H1 (cell line): ENCODE measurements around the gene FGFRL1. TPM values are rescaled to one million over a fixed set of nuclear protein-coding genes. Genes with fewer than 3 reads are reported as not detected.

Experiments used
- CTCF ChIA-PET: fragments of 300-600 bp; sonication (Branson Sonifier 250); formaldehyde crosslinking; loops from one replicate; lab custom pipeline; 2021; ENCODE audit not compliant: partially characterized antibody; lab: Charles Lee
- POLR2A ChIA-PET: fragments of 300-600 bp; sonication (Branson Sonifier 250); formaldehyde crosslinking; loops from one replicate; lab custom pipeline; 2021; ENCODE audit warnings: inconsistent platforms; ENCODE audit not compliant: partially characterized antibody; lab: Charles Lee
- DNase-seq, 2 experiments: peaks; one replicate each; pipeline versions ENCODE4 v3.0.0 to v3.0.0-alpha.2; 2010 to 2022; ENCODE audit warnings: low spot score in 2 of 2, low read depth in 1 of 2, mixed read lengths in 1 of 2
- FAIRE-seq: peaks from 2 replicates; lab custom pipeline; 2011; peaks lifted over from hg19 to GRCh38; lab: Jason Lieb, UNC
- H2AFZ ChIP-seq: 2 replicates; pipeline ENCODE4 v1.8.1; 2012; ENCODE audit warnings: low read length, inconsistent platforms
- H2AK5ac ChIP-seq: 2 replicates; pipeline ENCODE4 v1.6.1; 2013; ENCODE audit warnings: low read depth, low read length
- H2BK120ac ChIP-seq: replicated peaks from 2 replicates; pipeline ENCODE3; 2013; ENCODE audit warnings: low read depth, low read length, inconsistent platforms
- H2BK12ac ChIP-seq: 2 replicates; pipeline ENCODE4 v1.6.1; 2013; ENCODE audit warnings: low read depth, low read length
- H2BK15ac ChIP-seq: 2 replicates; pipeline ENCODE4 v1.6.1; 2013; ENCODE audit warnings: low read length
- H2BK20ac ChIP-seq: 2 replicates; pipeline ENCODE4 v1.6.1; 2013; ENCODE audit warnings: low read length
- H2BK5ac ChIP-seq: 2 replicates; pipeline ENCODE4 v1.6.1; 2013; ENCODE audit warnings: low read depth, low read length
- H3K14ac ChIP-seq: 2 replicates; pipeline ENCODE4 v1.6.1; 2013; ENCODE audit warnings: inconsistent platforms; ENCODE audit not compliant: insufficient read length
- H3K18ac ChIP-seq: 2 replicates; pipeline ENCODE4 v1.6.1; 2013; ENCODE audit warnings: low read length; ENCODE audit errors: extremely low read depth
- H3K23ac ChIP-seq: 2 replicates; pipeline ENCODE4 v1.6.1; 2013; ENCODE audit warnings: inconsistent platforms; ENCODE audit not compliant: insufficient read length
- H3K23me2 ChIP-seq: 2 replicates; pipeline ENCODE4 v1.6.1; 2013; ENCODE audit warnings: low read depth, low read length
- H3K27ac ChIP-seq: 2 replicates; pipeline ENCODE4 v1.6.1; 2011; ENCODE audit warnings: low read depth, low read length, inconsistent platforms
- H3K27me3 ChIP-seq, 4 experiments: replicated peaks in 1 of 4; 1 replicate in 1 of 4; 2 replicates in 3 of 4; pipeline versions ENCODE4 v1.6.1 to v1.8.1; 2011 to 2013; ENCODE audit warnings: low read length in 3 of 4, mild to moderate bottlenecking in 3 of 4, inconsistent platforms in 2 of 4, mixed read lengths in 2 of 4, moderate library complexity in 1 of 4; ENCODE audit not compliant: control insufficient read depth in 3 of 4, insufficient read depth in 3 of 4; ENCODE audit errors: extremely low read depth in 1 of 4
- H3K36me3 ChIP-seq, 4 experiments: 2 replicates each; pipeline versions ENCODE4 v1.6.1 to v1.8.1; 2011 to 2013; ENCODE audit warnings: mild to moderate bottlenecking in 4 of 4, low read length in 3 of 4, moderate library complexity in 2 of 4, control low read depth in 1 of 4, inconsistent platforms in 1 of 4; ENCODE audit not compliant: insufficient read depth in 4 of 4, control insufficient read depth in 2 of 4
- H3K4ac ChIP-seq: replicated peaks from 2 replicates; pipeline ENCODE3; 2013; ENCODE audit warnings: low read length, low read depth, mixed read lengths, inconsistent platforms; ENCODE audit not compliant: insufficient read length
- H3K4me1 ChIP-seq, 4 experiments: replicated peaks in 1 of 4; 1 replicate in 1 of 4; 2 replicates in 3 of 4; pipeline versions ENCODE4 v1.6.1 to v1.8.1; 2011 to 2013; ENCODE audit warnings: low read length in 3 of 4, inconsistent platforms in 2 of 4, mixed read lengths in 1 of 4; ENCODE audit not compliant: insufficient read depth in 4 of 4, control insufficient read depth in 3 of 4
- H3K4me2 ChIP-seq, 2 experiments: 2 replicates each; pipeline versions ENCODE4 v1.6.1 to v1.8.1; 2011 to 2013; ENCODE audit warnings: low read depth in 2 of 2, low read length in 2 of 2, control low read depth in 1 of 2, inconsistent platforms in 1 of 2, mild to moderate bottlenecking in 1 of 2; ENCODE audit not compliant: insufficient read depth in 1 of 2
- H3K4me3 ChIP-seq, 4 experiments: fragments of 200-600, 300-600 bp in 1 of 4; sonication (generic), shearing (Covaris generic), sonication (Bioruptor Twin) in 1 of 4; 2 replicates each; pipeline versions ENCODE4 v1.5.1 to v1.8.1; 2011 to 2016; ENCODE audit warnings: low read length in 4 of 4, low read depth in 3 of 4, control low read depth in 2 of 4, inconsistent platforms in 2 of 4, mild to moderate bottlenecking in 2 of 4, mixed read lengths in 1 of 4, moderate library complexity in 1 of 4; ENCODE audit not compliant: insufficient read depth in 2 of 4; ENCODE audit errors: extremely low read depth in 1 of 4
- H3K56ac ChIP-seq: replicated peaks from 2 replicates; pipeline ENCODE3; 2013; ENCODE audit warnings: low read depth, mild to moderate bottlenecking, mixed read lengths, low read length, inconsistent platforms; ENCODE audit not compliant: insufficient read length
- H3K79me1 ChIP-seq: 2 replicates; pipeline ENCODE4 v1.6.1; 2013; ENCODE audit warnings: low read depth, low read length, control low read depth
- H3K79me2 ChIP-seq, 2 experiments: 2 replicates each; pipeline versions ENCODE4 v1.6.1 to v1.8.1; 2012 to 2013; ENCODE audit warnings: low read length in 2 of 2, mild to moderate bottlenecking in 2 of 2, inconsistent platforms in 1 of 2; ENCODE audit not compliant: insufficient read depth in 2 of 2, control insufficient read depth in 1 of 2
- H3K9ac ChIP-seq, 4 experiments: replicated peaks in 1 of 4; 1 replicate in 1 of 4; 2 replicates in 3 of 4; pipeline versions ENCODE4 v1.6.1 to v1.8.1; 2011 to 2013; ENCODE audit warnings: low read depth in 3 of 4, low read length in 3 of 4, control low read depth in 2 of 4, mild to moderate bottlenecking in 2 of 4, moderate library complexity in 2 of 4, inconsistent platforms in 1 of 4; ENCODE audit errors: extremely low read depth in 1 of 4
- H3K9me3 ChIP-seq, 2 experiments: 2 replicates each; pipeline versions ENCODE4 v1.6.1 to v1.8.1; 2012 to 2013; ENCODE audit warnings: mild to moderate bottlenecking in 2 of 2, moderate library complexity in 2 of 2, control low read depth in 1 of 2, inconsistent platforms in 1 of 2, low read depth in 1 of 2, low read length in 1 of 2, mixed read lengths in 1 of 2; ENCODE audit not compliant: insufficient read depth in 2 of 2
- H4K20me1 ChIP-seq, 2 experiments: replicated peaks in 1 of 2; 2 replicates each; pipeline versions ENCODE3 to v1.8.1; 2011 to 2013; ENCODE audit warnings: inconsistent platforms in 2 of 2, low read length in 2 of 2, mild to moderate bottlenecking in 1 of 2; ENCODE audit not compliant: insufficient read depth in 2 of 2, control insufficient read depth in 1 of 2
- H4K5ac ChIP-seq: 2 replicates; pipeline ENCODE4 v1.6.1; 2013; ENCODE audit warnings: low read length, low read depth, mixed read lengths, inconsistent platforms; ENCODE audit not compliant: insufficient read length
- H4K8ac ChIP-seq: 2 replicates; pipeline ENCODE4 v1.8.0; 2013; ENCODE audit warnings: mild to moderate bottlenecking, moderate library complexity, low read length, inconsistent platforms; ENCODE audit not compliant: insufficient read depth; ENCODE audit errors: extremely low read depth
- H4K91ac ChIP-seq: replicated peaks from 2 replicates; pipeline ENCODE3; 2013; ENCODE audit warnings: low read length, mixed read lengths, inconsistent platforms; ENCODE audit not compliant: insufficient read length
- E2F6 ChIP-seq: IDR thresholded peaks from 2 replicates; pipeline ENCODE4 v1.6.1; 2012; ENCODE audit warnings: inconsistent platforms
- EGR1 ChIP-seq: IDR thresholded peaks from 2 replicates; pipeline ENCODE4 v1.6.1; 2011; ENCODE audit warnings: low read depth, low read length, borderline replicate concordance
- KDM1A ChIP-seq: fragments of 200-600, 300-600 bp; sonication (generic); IDR thresholded peaks from 2 replicates; pipeline ENCODE4 v1.7.1; 2016; ENCODE audit warnings: mild to moderate bottlenecking, low read length, borderline replicate concordance
- MAX ChIP-seq: IDR thresholded peaks from 2 replicates; pipeline ENCODE4 v1.6.1; 2012; ENCODE audit warnings: inconsistent platforms
- TEAD4 ChIP-seq: IDR thresholded peaks from 2 replicates; pipeline ENCODE4 v1.6.1; 2012; ENCODE audit warnings: low read depth, low read length, inconsistent platforms, mixed read lengths
- USF2 ChIP-seq: IDR thresholded peaks from 2 replicates; pipeline ENCODE4 v1.6.1; 2011; ENCODE audit warnings: low read length, improper control_type of control experiment
- ZNF274 ChIP-seq: IDR thresholded peaks from 2 replicates; pipeline ENCODE4 v1.7.0; 2012; ENCODE audit warnings: low read length, borderline replicate concordance; ENCODE audit errors: extremely low read depth
- WGBS, 2 experiments: shearing (Covaris generic) in 1 of 2; methylation state at CpG; one replicate each; pipeline versions ENCODE4 v1.1.6 to v1.1.7; 2013 to 2015; ENCODE audit warnings: low lambda C conversion rate in 2 of 2, mixed read lengths in 2 of 2, inconsistent platforms in 1 of 2, low coverage in 1 of 2, missing lambda C conversion rate in 1 of 2; ENCODE audit not compliant: insufficient replicate concordance in 2 of 2, insufficient coverage in 1 of 2, insufficient read length in 1 of 2; ENCODE audit errors: extremely low coverage in 1 of 2, missing lambda C conversion rate in 1 of 2; 5-methylcytosine and 5-hydroxymethylcytosine counted together
- polyA plus RNA-seq, 7 experiments: library from polyadenylated mRNA; depleted of rRNA in 3 of 7; stranded (reverse) in 5 of 7; unstranded in 2 of 7; fragments of >200 nt in 5 of 7; fragments of 200-250 nt in 2 of 7; gene quantifications; 1 replicate in 5 of 7; 2 replicates in 1 of 7; 4 replicates in 1 of 7; pipeline versions ENCODE4 v1.2.1 to v1.2.3, GENCODE V29; 2011 to 2013; ENCODE audit warnings: missing spikeins in 2 of 7, mixed read lengths in 2 of 7
- total RNA-seq: library from RNA; stranded (reverse); fragmentation: NEBNext Ultra II Directional; extraction: Animal tissue kit (Norgen Biotek cat#: 25700); gene quantifications from 2 replicates; pipeline ENCODE4 v1.2.1, GENCODE V29; 2021

Gene FGFRL1
- total and polyA plus RNA-seq, 2 of the 8 experiments (the other 6 are each of a cell fraction or from before 2014, with no cell fraction given), result 18.9 to 34.6 TPM

GRCh38 chr4:1055721-1056590, 44.5 kb downstream of the FGFRL1 start:
- Histone ChIP-seq H3K14ac (no peak overlapping the region), H2BK15ac (no peak overlapping the region), H3K27ac (no peak overlapping the region), H3K23ac (no peak overlapping the region), H2AK5ac (no peak overlapping the region), H3K9me3 (no peaks in the 10 kb centered on the region), H3K23me2 (no peaks in the 10 kb centered on the region), H2BK120ac (no peak overlapping the region), H3K4ac (no peak overlapping the region), H3K4me3 (peak overlapping the region in 1 of 4 experiments; percentile 5; a peak in 1 of 8 replicates), H4K20me1 (peaks cover 0 to 2% of the 10 kb centered on the region in 2 experiments), H4K5ac (no peak overlapping the region), H3K18ac (no peak overlapping the region), H4K8ac (no peak overlapping the region), H4K91ac (no peak overlapping the region), H2BK20ac (no peak overlapping the region), H2BK12ac (no peak overlapping the region; the same call in 1 of the 2 replicates), H3K79me2 (no peaks in the 10 kb centered on the region), H3K79me1 (no peaks in the 10 kb centered on the region), H3K56ac (no peak overlapping the region), H3K9ac (no peak overlapping the region), H2BK5ac (no peak overlapping the region), H2AFZ (0 out of 2 replicates have a peak overlapping the region, but pooled peaks have one; percentile 82), H3K4me1 (peaks cover 0 to 7% (median 4%) of the 10 kb centered on the region in 4 experiments; a peak in 2 of 7 replicates), H3K4me2 (peak overlapping the region; percentile 2 to 22; a peak in 2 of 4 replicates), H3K27me3 (peaks cover 0 to 20% (median 14%) of the 10 kb centered on the region in 4 experiments; a peak in 6 of 7 replicates), H3K36me3 (no peaks in the 10 kb centered on the region)
- CTCF ChIA-PET, result interaction anchor here (1.2 to 1.4 kb wide), 3 partner anchors 9 to 47 kb away, joined by 3 to 7 read pairs (median 3); no protein-coding TSS in a partner anchor
- POLR2A ChIA-PET, result interaction anchor here (0.8 to 1.5 kb wide), 2 partner anchors 10 to 124 kb away, joined by 3 to 5 read pairs; partner anchors contain the start of genes GAK and TMEM175
- FAIRE-seq, result no peak
- TF ChIP-seq E2F6, result peak; percentile 82
- no peak for TF ChIP-seq ZNF274
- TF ChIP-seq KDM1A, result no peak
- 0 out of 2 replicates have a peak, but pooled peaks have one; percentile 9 for TF ChIP-seq USF2
- TF ChIP-seq MAX, result peak; percentile 68
- TF ChIP-seq TEAD4, result 0 out of 2 replicates have a peak, but pooled peaks have one; percentile 2
- TF ChIP-seq EGR1, result peak; percentile 57
- WGBS, 2 experiments, result 74% methylated on average over 31 of the region's 34 CpGs; no CpG with 5 or more reads in 1 of the 2 experiments
- no peak for DNase-seq
